OCI-LY7 (cell line): ENCODE measurements around the gene RPUSD1. TPM values are rescaled to one million over a fixed set of nuclear protein-coding genes. Genes with fewer than 3 reads are reported as not detected.
"Not testable (repeated sequence)": the region's sequence is repeated elsewhere in the genome, so short reads cannot be mapped to it uniquely, and the experiment has no call there.

ENCODE experiments used
- BruUV-seq: library from RNA; stranded (reverse); fragments of 400-500 nt; replicated peaks from 2 replicates; lab custom pipeline; 2021; lab: Mats Ljungman, UMichigan
- CTCF ChIA-PET: fragments of 300-600 bp; sonication (Branson Sonifier 250); formaldehyde crosslinking; loops from one replicate; lab custom pipeline; 2022; ENCODE audit warnings: antibody characterized with exemption; ENCODE audit not compliant: unreplicated experiment; lab: Charles Lee
- POLR2A ChIA-PET: fragments of 300-600 bp; sonication (Branson Sonifier 250); formaldehyde crosslinking; loops from one replicate; lab custom pipeline; 2022; ENCODE audit warnings: antibody characterized with exemption; lab: Charles Lee
- DNase-seq: peaks from one replicate; pipeline ENCODE4 v3.0.0-alpha.2; 2015; ENCODE audit warnings: low spot score
- H2AFZ ChIP-seq: fragments of 200-600 bp; sonication (generic), shearing (Covaris generic); 2 replicates; pipeline ENCODE4 v1.6.1; 2014; ENCODE audit warnings: mild to moderate bottlenecking, antibody characterized with exemption, low read length, moderate library complexity
- H3K27ac ChIP-seq: fragments of 200-600 bp; sonication (generic); 2 replicates; pipeline ENCODE4 v1.5.1; 2014; ENCODE audit warnings: mixed run types, low read depth, mild to moderate bottlenecking, moderate library complexity, low read length, inconsistent platforms; ENCODE audit not compliant: poor library complexity, severe bottlenecking
- H3K36me3 ChIP-seq: fragments of 200-600 bp; sonication (generic); 2 replicates; pipeline ENCODE4 v1.6.1; 2014; ENCODE audit warnings: mild to moderate bottlenecking, antibody characterized with exemption, low read length, moderate library complexity, mixed read lengths; ENCODE audit not compliant: insufficient read depth
- H3K4me1 ChIP-seq: fragments of 200-600 bp; sonication (generic); 2 replicates; pipeline ENCODE4 v1.5.1; 2014; ENCODE audit warnings: mild to moderate bottlenecking, low read length; ENCODE audit not compliant: insufficient read depth, poor library complexity, severe bottlenecking
- H3K4me2 ChIP-seq: fragments of 200-600 bp; sonication (generic); 2 replicates; pipeline ENCODE4 v1.6.1; 2014; ENCODE audit warnings: mild to moderate bottlenecking, low read length
- H3K4me3 ChIP-seq: fragments of 200-600 bp; sonication (generic); 2 replicates; pipeline ENCODE4 v1.5.1; 2014; ENCODE audit warnings: mild to moderate bottlenecking, low read depth, low read length; ENCODE audit not compliant: poor library complexity, severe bottlenecking
- H3K79me2 ChIP-seq: fragments of 200-600 bp; sonication (generic); 2 replicates; pipeline ENCODE4 v1.6.1; 2016; ENCODE audit warnings: low read depth, mild to moderate bottlenecking, low read length, moderate library complexity, mixed read lengths; ENCODE audit not compliant: insufficient read depth
- H3K9me2 ChIP-seq: fragments of 200-600 bp; sonication (generic); 2 replicates; pipeline ENCODE4 v1.6.1; 2016; ENCODE audit warnings: mild to moderate bottlenecking, low read length, mixed read lengths; ENCODE audit not compliant: insufficient read depth
- H3K9me3 ChIP-seq: fragments of 200-600 bp; sonication (generic); 2 replicates; pipeline ENCODE4 v1.6.1; 2014; ENCODE audit warnings: mild to moderate bottlenecking, mixed run types, low read length, mixed read lengths
- H4K20me1 ChIP-seq: fragments of 200-600 bp; sonication (generic); 2 replicates; pipeline ENCODE4 v1.6.1; 2014; ENCODE audit warnings: mild to moderate bottlenecking, antibody characterized with exemption, low read length, moderate library complexity, mixed read lengths; ENCODE audit not compliant: insufficient read depth
- EZH2phosphoT487 ChIP-seq: fragments of 200-600 bp; sonication (generic); IDR thresholded peaks from 2 replicates; pipeline ENCODE4 v1.6.1; 2018; ENCODE audit warnings: low read depth, borderline replicate concordance, mild to moderate bottlenecking, mixed run types, antibody characterized with exemption, low read length, moderate library complexity, mixed read lengths
- intact Hi-C: fragments of 100-400 bp; cut with micrococcal nuclease; formaldehyde crosslinking; loops from one replicate; pipeline ENCODE4 v1.10.0; 2022; ENCODE audit not compliant: unreplicated experiment
- total RNA-seq, 2 experiments: library from RNA; depleted of rRNA in 1 of 2; stranded (reverse); fragments of >200 nt in 1 of 2; shearing (Covaris generic) in 1 of 2; gene quantifications; 2 replicates each; pipeline ENCODE4 v1.2.3, GENCODE V29; 2014 to 2022
- TF ChIP-seq, protein P1 (sequence below): fragments of 200-600 bp; sonication (generic); conservative IDR thresholded peaks from 2 replicates; pipeline ENCODE4 v1.5.1; 2014; ENCODE audit warnings: mild to moderate bottlenecking, antibody characterized with exemption, low read length, moderate library complexity, mixed read lengths

Gene RPUSD1
- total RNA-seq, 2 experiments from 2014 or later: 48.6 to 64.1 TPM

DNA sequence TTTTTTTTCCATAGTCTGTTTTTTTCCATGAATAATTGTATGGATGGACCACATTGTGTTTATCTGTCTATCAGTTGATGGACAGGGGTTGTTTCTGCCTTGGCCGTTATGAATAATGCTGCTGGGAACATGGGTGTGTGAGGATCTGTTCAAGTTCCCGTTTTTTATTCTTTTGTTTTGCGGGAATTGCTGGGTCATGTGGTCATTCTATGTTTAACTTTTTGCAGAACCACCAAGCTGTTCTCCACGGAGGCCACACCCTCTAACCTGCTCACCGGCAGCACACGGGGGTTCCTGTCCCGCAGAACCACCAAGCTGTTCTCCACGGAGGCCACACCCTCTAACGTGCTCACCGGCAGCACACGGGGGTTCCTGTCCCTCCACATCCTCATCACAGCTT is 33.5 kb downstream of the RPUSD1 start:
- H3K9me2 ChIP-seq: no peaks in the 10 kb centered on the region
- DNase-seq: no peak
- H3K4me1 ChIP-seq: no peaks in the 10 kb centered on the region
- no peak overlapping the region for H3K4me2 ChIP-seq
- H2AFZ ChIP-seq: no peak overlapping the region
- H3K79me2 ChIP-seq: no peaks in the 10 kb centered on the region
- no TSS peak for BruUV-seq
- ChIA-PET POLR2A (interaction anchor here (0.7 kb wide), 1 partner anchor 792 kb away, joined by 3 read pairs; no protein-coding TSS in a partner anchor), CTCF (no interaction called here)
- TF ChIP-seq, protein P1, sequence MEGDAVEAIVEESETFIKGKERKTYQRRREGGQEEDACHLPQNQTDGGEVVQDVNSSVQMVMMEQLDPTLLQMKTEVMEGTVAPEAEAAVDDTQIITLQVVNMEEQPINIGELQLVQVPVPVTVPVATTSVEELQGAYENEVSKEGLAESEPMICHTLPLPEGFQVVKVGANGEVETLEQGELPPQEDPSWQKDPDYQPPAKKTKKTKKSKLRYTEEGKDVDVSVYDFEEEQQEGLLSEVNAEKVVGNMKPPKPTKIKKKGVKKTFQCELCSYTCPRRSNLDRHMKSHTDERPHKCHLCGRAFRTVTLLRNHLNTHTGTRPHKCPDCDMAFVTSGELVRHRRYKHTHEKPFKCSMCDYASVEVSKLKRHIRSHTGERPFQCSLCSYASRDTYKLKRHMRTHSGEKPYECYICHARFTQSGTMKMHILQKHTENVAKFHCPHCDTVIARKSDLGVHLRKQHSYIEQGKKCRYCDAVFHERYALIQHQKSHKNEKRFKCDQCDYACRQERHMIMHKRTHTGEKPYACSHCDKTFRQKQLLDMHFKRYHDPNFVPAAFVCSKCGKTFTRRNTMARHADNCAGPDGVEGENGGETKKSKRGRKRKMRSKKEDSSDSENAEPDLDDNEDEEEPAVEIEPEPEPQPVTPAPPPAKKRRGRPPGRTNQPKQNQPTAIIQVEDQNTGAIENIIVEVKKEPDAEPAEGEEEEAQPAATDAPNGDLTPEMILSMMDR: no peak
- TF ChIP-seq EZH2phosphoT487: no peak
- intact Hi-C loops: no loop called here
- H3K36me3 ChIP-seq: no peaks in the 10 kb centered on the region
- H3K27ac ChIP-seq: no peak overlapping the region
- no peaks in the 10 kb centered on the region for H4K20me1 ChIP-seq
- H3K9me3 ChIP-seq: no peaks in the 10 kb centered on the region
- no peak overlapping the region for H3K4me3 ChIP-seq

GRCh38 chr16:754121-754607 is 34.0 kb downstream of the RPUSD1 start:
- H3K4me1 ChIP-seq, H2AFZ ChIP-seq, POLR2A ChIA-PET, CTCF ChIA-PET, H3K4me2 ChIP-seq, H3K9me3 ChIP-seq, H3K79me2 ChIP-seq, H3K9me2 ChIP-seq, intact Hi-C loops, DNase-seq, H3K4me3 ChIP-seq, BruUV-seq, H4K20me1 ChIP-seq, H3K36me3 ChIP-seq, H3K27ac ChIP-seq: not testable (repeated sequence)

DNA sequence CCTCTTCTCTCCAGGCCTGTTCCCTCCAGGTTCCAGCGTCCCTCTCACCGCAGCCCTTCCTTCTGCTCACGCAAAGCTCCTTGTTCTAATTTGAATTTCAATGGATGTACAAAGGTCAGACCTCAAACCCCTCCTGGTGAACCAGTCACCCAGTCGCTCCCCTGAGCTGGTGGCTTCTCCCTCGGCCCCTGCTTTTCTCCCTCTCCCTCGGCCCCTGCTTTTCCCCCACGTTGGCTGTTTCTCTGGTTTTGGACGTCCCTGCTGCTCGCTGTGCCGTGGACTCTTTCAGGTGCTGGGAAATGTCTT is 36.2 kb downstream of the RPUSD1 start:
- TF ChIP-seq EZH2phosphoT487: no peak
- H3K36me3 ChIP-seq: no peaks in the 10 kb centered on the region
- H2AFZ ChIP-seq: no peak overlapping the region
- ChIA-PET POLR2A (no interaction called here), CTCF (no interaction called here)
- no peaks in the 10 kb centered on the region for H3K4me1 ChIP-seq
- intact Hi-C loops: no loop called here
- no peak overlapping the region for H3K4me2 ChIP-seq
- no peaks in the 10 kb centered on the region for H3K79me2 ChIP-seq
- no peaks in the 10 kb centered on the region for H3K9me2 ChIP-seq
- DNase-seq: no peak
- H4K20me1 ChIP-seq: no peaks in the 10 kb centered on the region
- no peak overlapping the region for H3K4me3 ChIP-seq
- no peak overlapping the region for H3K27ac ChIP-seq
- H3K9me3 ChIP-seq: no peaks in the 10 kb centered on the region
- no TSS peak for BruUV-seq
